GM06990 (cell line): ENCODE results near the gene TACR2.
A peak's percentile ranks its signal among the peaks of the same experiment; 100 is the strongest.

Experiments
- DNase-seq: peaks from one replicate; pipeline ENCODE4 v3.0.0-alpha.2; 2011; ENCODE audit not compliant: insufficient read length; ENCODE audit errors: extremely low read depth
- H3K27me3 ChIP-seq: replicated peaks from 2 replicates; pipeline ENCODE4 v1.6.0; 2011; ENCODE audit warnings: low read length; ENCODE audit not compliant: control insufficient read depth, insufficient read depth
- H3K36me3 ChIP-seq: 2 replicates; pipeline ENCODE4 v1.5.1; 2011; ENCODE audit warnings: low read length; ENCODE audit not compliant: control insufficient read depth, insufficient read depth
- H3K4me3 ChIP-seq: replicated peaks from 2 replicates; pipeline ENCODE4 v1.5.1; 2011; ENCODE audit warnings: low read depth, mild to moderate bottlenecking, control low read depth, low read length
- CTCF ChIP-seq: IDR thresholded peaks from 2 replicates; pipeline ENCODE4 v1.5.1; 2011; ENCODE audit warnings: low read length, control low read depth, mild to moderate bottlenecking, inconsistent platforms; ENCODE audit not compliant: insufficient read depth, poor library complexity, severe bottlenecking

Gene TACR2

GRCh38 chr10:69416695-69417094 is at the start of gene TACR2:
Gene TACR2 (minus strand): TSS chr10:69416918. CDS start chr10:69416323, 595 bp downstream.
- no peak for DNase-seq
- TF ChIP-seq CTCF = no peak
- Histone ChIP-seq H3K36me3 (no peaks in the 10 kb centered on the region), H3K4me3 (no peak within 1 kb of the TSS), H3K27me3 (no peaks in the 10 kb centered on the region; the same call in 1 of the 2 replicates)

GRCh38 chr10:69466158-69466490 is 49.4 kb upstream of the TACR2 start:
- DNase-seq = no peak
- H3K36me3 ChIP-seq = no peaks in the 10 kb centered on the region
- H3K4me3 ChIP-seq = no peak overlapping the region
- H3K27me3 ChIP-seq = no peaks in the 10 kb centered on the region
- no peak for TF ChIP-seq CTCF

- no peak overlapping the region for H3K4me3 ChIP-seq
- H3K27me3 ChIP-seq = no peaks in the 10 kb centered on the region
- no peak for DNase-seq
- TF ChIP-seq CTCF = no peak
- no peaks in the 10 kb centered on the region for H3K36me3 ChIP-seq
These were observed 48.9 kb upstream of the TACR2 start for GRCh38 chr10:69465457-69466157.

GRCh38 chr10:69464801-69465401 is 48.2 kb upstream of the TACR2 start:
- Histone ChIP-seq H3K36me3 (no peaks in the 10 kb centered on the region), H3K4me3 (no peak overlapping the region), H3K27me3 (no peaks in the 10 kb centered on the region)
- TF ChIP-seq CTCF = peak; percentile 8
- no peak for DNase-seq

- TF ChIP-seq CTCF = no peak
- H3K4me3 ChIP-seq = no peak overlapping the region
- no peaks in the 10 kb centered on the region for H3K27me3 ChIP-seq
- no peaks in the 10 kb centered on the region for H3K36me3 ChIP-seq
- no peak for DNase-seq
These were observed 47.7 kb upstream of the TACR2 start for GRCh38 chr10:69464401-69464800.
